Esophagus muscularis mucosa (tissue), 4 donors: ENCODE measurements around the gene MCCD1. TPM values are rescaled to one million over a fixed set of nuclear protein-coding genes. Genes with fewer than 3 reads are reported as not detected.

Experiments used
- DNase-seq: peaks from one replicate; pipeline ENCODE4 v3.0.0-alpha.2; 2017; ENCODE audit errors: extremely low spot score
- H3K27ac ChIP-seq, 4 donors: fragments of 200-600 bp; sonication (generic); replicated peaks in 1 of 4; 1 replicate in 3 of 4; 2 replicates in 1 of 4; pipeline ENCODE4 v1.5.1; 2016 to 2019; ENCODE audit warnings: mild to moderate bottlenecking in 1 of 4
- H3K27me3 ChIP-seq, 4 donors: fragments of 200-600 bp; sonication (generic); one replicate each; pipeline versions ENCODE4 v1.5.1 to v1.6.0; 2016 to 2019
- H3K36me3 ChIP-seq, 4 donors: fragments of 200-600 bp; sonication (generic); one replicate each; pipeline ENCODE4 v1.5.1; 2016 to 2019
- H3K4me1 ChIP-seq, 4 donors: fragments of 200-600 bp; sonication (generic); one replicate each; pipeline ENCODE4 v1.5.1; 2016 to 2019
- H3K4me3 ChIP-seq, 4 donors: fragments of 200-600 bp; sonication (generic); 1 replicate in 2 of 4; 2 replicates in 2 of 4; pipeline ENCODE4 v1.5.1; 2016 to 2019; ENCODE audit warnings: mild to moderate bottlenecking in 4 of 4, moderate library complexity in 1 of 4
- H3K9me3 ChIP-seq, 4 donors: fragments of 200-600 bp; sonication (generic); 1 replicate in 3 of 4; 2 replicates in 1 of 4; pipeline ENCODE4 v1.5.1; 2016 to 2019
- EP300 ChIP-seq: sonication (generic); formaldehyde crosslinking; IDR thresholded peaks from one replicate; pipeline ENCODE4 v1.6.1; 2017; ENCODE audit warnings: antibody characterized with exemption
- POLR2A ChIP-seq: fragments of 450-650 bp; IDR thresholded peaks from one replicate; pipeline ENCODE4 v1.6.1; 2017; ENCODE audit warnings: antibody characterized with exemption, moderate library complexity, mild to moderate bottlenecking, low read depth
- POLR2AphosphoS5 ChIP-seq, 2 donors: sonication (generic); formaldehyde crosslinking; IDR thresholded peaks; one replicate each; pipeline ENCODE4 v1.6.1; 2017; ENCODE audit warnings: antibody characterized with exemption in 2 of 2
- WGBS: methylation state at CpG from one replicate; pipeline ENCODE4 v1.1.5; 2018; 5-methylcytosine and 5-hydroxymethylcytosine counted together
- intact Hi-C: fragments of 100-400 bp; cut with DNase I; formaldehyde crosslinking; loops from one replicate; pipeline ENCODE4 v1.15.1; 2023
- total RNA-seq, 4 donors: library from RNA; depleted of rRNA; stranded (reverse); fragments of >200 nt; gene quantifications; one replicate each; pipeline versions ENCODE4 v1.1.0 to v1.2.1, GENCODE V29; 2016
- TF ChIP-seq, protein P1 (sequence below), 3 experiments: fragments of 200-600 bp in 2 of 3; fragments of 450-650 bp in 1 of 3; sonication (generic) in 2 of 3; IDR thresholded peaks; one replicate each; pipeline ENCODE4 v1.5.1; 2017 to 2019; ENCODE audit warnings: antibody characterized with exemption in 3 of 3, mild to moderate bottlenecking in 2 of 3, moderate library complexity in 1 of 3

Gene MCCD1
- total RNA-seq, 4 donors from 2014 or later, result not detected

DNA sequence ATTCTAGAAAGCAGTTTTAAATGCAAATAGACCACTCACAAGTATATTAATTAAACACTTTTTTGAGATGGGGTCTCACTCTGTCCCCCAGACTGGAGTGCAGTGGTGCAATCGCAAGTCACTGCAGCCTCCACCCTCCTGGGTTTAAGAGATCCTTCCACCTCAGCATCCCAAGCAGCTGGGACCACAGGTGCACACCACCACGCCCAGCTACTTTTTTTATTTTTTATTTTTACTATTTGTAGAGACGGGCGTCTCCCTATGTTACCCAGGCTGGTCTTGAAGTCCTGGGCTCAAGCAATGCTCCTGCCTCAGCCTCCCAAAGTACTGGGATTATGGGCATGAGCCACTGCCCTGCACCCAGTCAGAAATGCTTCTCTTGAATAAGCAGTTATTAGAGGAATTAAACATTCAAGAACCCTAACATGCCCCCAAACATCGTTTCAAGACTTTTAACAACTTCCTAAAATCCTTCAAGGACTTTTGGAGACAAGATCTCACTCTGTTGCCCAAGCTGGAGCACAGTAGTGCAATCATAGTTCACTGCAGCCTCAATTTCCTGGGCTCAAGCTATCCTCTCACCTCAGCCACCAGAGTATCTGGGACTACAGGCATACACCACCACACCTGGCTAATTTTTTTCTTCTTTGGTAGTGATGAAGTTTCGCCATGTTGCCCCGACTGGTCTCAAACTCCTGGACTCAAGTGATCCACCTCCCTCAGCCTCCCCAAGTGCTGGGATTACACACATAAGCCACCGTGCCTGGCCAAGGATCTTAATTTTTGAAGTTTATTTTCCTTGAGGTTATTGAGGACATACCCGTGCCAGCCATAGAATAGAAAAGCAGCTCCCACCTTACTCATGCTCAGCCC is 3.2 kb downstream of the MCCD1 start:
- no peak for DNase-seq
- TF ChIP-seq, protein P1, sequence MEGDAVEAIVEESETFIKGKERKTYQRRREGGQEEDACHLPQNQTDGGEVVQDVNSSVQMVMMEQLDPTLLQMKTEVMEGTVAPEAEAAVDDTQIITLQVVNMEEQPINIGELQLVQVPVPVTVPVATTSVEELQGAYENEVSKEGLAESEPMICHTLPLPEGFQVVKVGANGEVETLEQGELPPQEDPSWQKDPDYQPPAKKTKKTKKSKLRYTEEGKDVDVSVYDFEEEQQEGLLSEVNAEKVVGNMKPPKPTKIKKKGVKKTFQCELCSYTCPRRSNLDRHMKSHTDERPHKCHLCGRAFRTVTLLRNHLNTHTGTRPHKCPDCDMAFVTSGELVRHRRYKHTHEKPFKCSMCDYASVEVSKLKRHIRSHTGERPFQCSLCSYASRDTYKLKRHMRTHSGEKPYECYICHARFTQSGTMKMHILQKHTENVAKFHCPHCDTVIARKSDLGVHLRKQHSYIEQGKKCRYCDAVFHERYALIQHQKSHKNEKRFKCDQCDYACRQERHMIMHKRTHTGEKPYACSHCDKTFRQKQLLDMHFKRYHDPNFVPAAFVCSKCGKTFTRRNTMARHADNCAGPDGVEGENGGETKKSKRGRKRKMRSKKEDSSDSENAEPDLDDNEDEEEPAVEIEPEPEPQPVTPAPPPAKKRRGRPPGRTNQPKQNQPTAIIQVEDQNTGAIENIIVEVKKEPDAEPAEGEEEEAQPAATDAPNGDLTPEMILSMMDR (IDR thresholded peaks at IDR 0.05), result no peak
- Histone ChIP-seq H3K36me3 (peaks cover 63 to 78% (median 77%) of the 10 kb centered on the region in 4 donors), H3K27ac (peak overlapping the region in 1 of 4 donors; percentile 2), H3K27me3 (no peaks in the 10 kb centered on the region), H3K9me3 (no peaks in the 10 kb centered on the region), H3K4me3 (no peak overlapping the region), H3K4me1 (peaks cover 0 to 11% (median 5%) of the 10 kb centered on the region in 4 donors)
- intact Hi-C loops, result no loop called here
- WGBS, result 67% methylated on average over 9 of the region's 9 CpGs

DNA sequence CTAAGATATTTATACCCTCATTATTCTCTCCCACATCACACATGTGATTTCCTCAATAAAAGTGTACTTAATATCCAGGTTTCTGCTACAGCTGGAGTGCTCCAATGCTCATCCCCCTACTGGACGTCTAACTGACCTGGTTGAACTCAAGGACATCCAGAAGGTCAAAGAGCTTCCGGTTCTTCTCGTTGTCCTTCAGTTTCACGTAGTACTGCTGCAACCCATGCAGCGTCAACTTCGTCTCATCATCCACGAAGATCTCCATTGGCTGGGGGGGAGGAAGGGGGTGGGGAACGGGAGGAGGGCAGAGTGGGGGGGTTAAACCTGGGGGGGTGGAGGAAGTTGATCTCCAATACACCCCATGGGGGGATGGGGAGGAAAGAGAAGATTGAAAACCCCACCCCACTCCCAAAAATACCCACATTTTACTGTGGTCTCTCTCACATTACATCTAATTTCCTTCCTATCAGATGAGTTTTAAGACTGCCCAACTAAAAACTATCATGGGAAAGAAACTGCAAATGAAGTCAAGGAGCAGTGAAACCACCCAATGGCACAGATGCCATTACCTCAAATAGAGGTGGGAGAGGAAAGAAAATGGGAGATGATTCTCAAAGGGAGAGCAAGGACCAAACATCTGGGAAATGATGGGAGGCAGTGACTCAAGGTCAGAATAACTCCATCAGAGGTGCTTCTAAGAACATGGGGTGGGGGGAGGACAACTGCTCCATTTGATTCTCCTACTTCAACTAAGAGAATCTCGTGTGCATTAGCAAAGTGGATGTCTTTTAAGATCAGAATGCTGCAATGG is 4.1 kb downstream of the MCCD1 start:
- H3K27me3 ChIP-seq, result no peaks in the 10 kb centered on the region
- H3K4me3 ChIP-seq, result no peak overlapping the region
- DNase-seq, result no peak
- peaks cover 0 to 19% (median 14%) of the 10 kb centered on the region in 4 donors for H3K4me1 ChIP-seq
- H3K27ac ChIP-seq, result peak overlapping the region in 1 of 4 donors; percentile 2
- 57% methylated on average over 9 of the region's 9 CpGs for WGBS
- H3K9me3 ChIP-seq, result no peaks in the 10 kb centered on the region
- intact Hi-C loops, result no loop called here
- no peak for TF ChIP-seq POLR2AphosphoS5 (IDR thresholded peaks at IDR 0.05)
- no peak for TF ChIP-seq EP300
- no peak for TF ChIP-seq POLR2A
- peaks cover 70 to 87% (median 86%) of the 10 kb centered on the region in 4 donors for H3K36me3 ChIP-seq

DNA sequence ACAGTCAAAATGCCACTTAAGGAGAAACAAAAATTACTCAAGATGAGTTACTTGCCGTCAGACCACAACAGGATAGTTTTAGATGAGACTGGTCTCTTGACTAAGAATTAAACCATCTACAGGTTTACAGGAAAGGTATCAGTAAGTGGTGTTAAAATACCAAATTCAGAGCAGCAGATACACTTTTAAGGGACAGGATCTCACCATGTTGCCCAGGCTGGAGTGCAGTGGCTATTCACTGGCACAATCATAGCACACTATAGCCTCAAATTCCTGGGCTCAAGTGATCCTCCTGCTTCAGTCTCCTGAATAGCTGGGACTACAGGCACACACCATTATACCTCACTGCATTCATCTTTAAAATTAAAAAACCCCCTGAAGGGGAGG is 4.7 kb downstream of the MCCD1 start:
- Histone ChIP-seq H3K27me3 (no peaks in the 10 kb centered on the region), H3K4me3 (no peak overlapping the region), H3K27ac (no peak overlapping the region), H3K36me3 (peaks cover 70 to 93% (median 92%) of the 10 kb centered on the region in 4 donors), H3K4me1 (peaks cover 5 to 25% (median 20%) of the 10 kb centered on the region in 4 donors), H3K9me3 (no peaks in the 10 kb centered on the region)
- no peak for TF ChIP-seq EP300
- TF ChIP-seq POLR2AphosphoS5 (IDR thresholded peaks at IDR 0.05), result no peak
- TF ChIP-seq, protein P1 (IDR thresholded peaks at IDR 0.05), result no peak
- TF ChIP-seq POLR2A, result no peak
- intact Hi-C loops, result no loop called here
- 87% methylated on average over 1 of the region's 1 CpG for WGBS
- no peak for DNase-seq

DNA sequence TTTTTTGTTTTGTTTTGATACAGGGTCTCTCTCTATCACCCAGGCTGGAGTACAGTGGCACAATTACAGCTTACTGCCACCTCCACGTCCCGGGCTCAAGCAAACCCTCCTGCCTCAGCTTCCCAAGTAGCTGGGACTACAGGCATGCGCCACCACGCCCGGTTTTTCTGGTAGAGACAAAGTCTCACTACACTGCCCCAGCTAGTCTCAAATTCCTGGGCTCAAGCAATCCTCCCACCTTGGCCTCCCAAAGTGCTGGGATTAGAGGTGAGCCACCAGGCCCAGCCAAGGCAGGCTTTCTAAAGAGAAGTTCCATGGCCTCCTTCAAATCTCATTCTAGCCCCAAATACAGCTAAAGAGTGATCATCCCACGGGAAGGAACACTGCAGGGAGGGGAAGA is 5.2 kb downstream of the MCCD1 start:
- Histone ChIP-seq H3K27me3 (no peaks in the 10 kb centered on the region), H3K4me3 (no peak overlapping the region), H3K4me1 (peaks cover 10 to 31% (median 25%) of the 10 kb centered on the region in 4 donors), H3K36me3 (peaks cover 74 to 99% (median 97%) of the 10 kb centered on the region in 4 donors), H3K9me3 (no peaks in the 10 kb centered on the region), H3K27ac (no peak overlapping the region)
- intact Hi-C loops, result no loop called here
- DNase-seq, result no peak
- WGBS, result 73% methylated on average over 6 of the region's 6 CpGs
- TF ChIP-seq, protein P1 (IDR thresholded peaks at IDR 0.05), result no peak
- TF ChIP-seq POLR2A, result no peak
- no peak for TF ChIP-seq POLR2AphosphoS5 (IDR thresholded peaks at IDR 0.05)
- no peak for TF ChIP-seq EP300

DNA sequence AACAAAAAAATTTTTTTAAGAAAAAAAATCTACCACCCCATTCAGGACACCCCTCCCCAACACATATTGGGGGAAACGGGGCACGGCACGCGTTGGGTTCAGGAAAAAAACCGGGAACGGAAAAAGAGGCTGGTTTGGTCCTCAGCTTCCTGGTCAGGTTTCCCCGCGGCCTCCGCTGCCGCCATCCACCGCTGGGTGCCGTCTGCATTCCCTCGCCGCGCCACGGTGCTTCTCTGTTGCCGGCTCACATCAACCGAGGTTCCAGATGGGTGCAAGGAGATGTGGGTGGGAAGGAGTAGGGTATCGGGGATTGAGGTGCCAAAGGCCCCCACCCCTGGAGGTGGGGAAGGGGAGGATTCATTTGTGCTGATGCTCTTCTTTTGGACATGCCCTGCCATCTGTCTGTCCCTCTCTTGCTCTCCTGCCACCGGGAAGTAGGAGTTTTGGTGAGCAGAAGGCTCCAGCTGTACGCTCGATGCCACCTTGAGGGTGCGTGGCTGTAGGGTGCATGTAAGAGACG is 5.8 kb downstream of the MCCD1 start:
- H3K9me3 ChIP-seq, result no peaks in the 10 kb centered on the region
- TF ChIP-seq POLR2AphosphoS5 (IDR thresholded peaks at IDR 0.05) (no peak), POLR2A (no peak), EP300 (no peak)
- TF ChIP-seq, protein P1 (IDR thresholded peaks at IDR 0.05), result no peak
- H3K27ac ChIP-seq, result no peak overlapping the region
- H3K4me1 ChIP-seq, result peaks cover 16 to 37% (median 31%) of the 10 kb centered on the region in 4 donors
- no peak overlapping the region for H3K4me3 ChIP-seq
- H3K27me3 ChIP-seq, result no peaks in the 10 kb centered on the region
- H3K36me3 ChIP-seq, result peaks cover 76 to 100% (median 99%) of the 10 kb centered on the region in 4 donors
- WGBS, result 87% methylated on average over 24 of the region's 24 CpGs
- DNase-seq, result no peak
- intact Hi-C loops, result no loop called here
